Stimulated activated CD4-positive, alpha-beta T cell treated with anti-CD3 and anti-CD28 coated beads, Interleukin-15, amount 100 ng/mL, for 48 hours (primary cell): ENCODE measurements around the gene CST5.
"Not testable (repeated sequence)": the region's sequence is repeated elsewhere in the genome, so short reads cannot be mapped to it uniquely, and the experiment has no call there.

Source experiments
- DNase-seq, 2 donors: peaks; one replicate each; pipeline ENCODE4 v3.0.0-alpha.2; 2020; ENCODE audit warnings: low read depth in 2 of 2

Gene CST5, protein sequence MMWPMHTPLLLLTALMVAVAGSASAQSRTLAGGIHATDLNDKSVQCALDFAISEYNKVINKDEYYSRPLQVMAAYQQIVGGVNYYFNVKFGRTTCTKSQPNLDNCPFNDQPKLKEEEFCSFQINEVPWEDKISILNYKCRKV

DNA sequence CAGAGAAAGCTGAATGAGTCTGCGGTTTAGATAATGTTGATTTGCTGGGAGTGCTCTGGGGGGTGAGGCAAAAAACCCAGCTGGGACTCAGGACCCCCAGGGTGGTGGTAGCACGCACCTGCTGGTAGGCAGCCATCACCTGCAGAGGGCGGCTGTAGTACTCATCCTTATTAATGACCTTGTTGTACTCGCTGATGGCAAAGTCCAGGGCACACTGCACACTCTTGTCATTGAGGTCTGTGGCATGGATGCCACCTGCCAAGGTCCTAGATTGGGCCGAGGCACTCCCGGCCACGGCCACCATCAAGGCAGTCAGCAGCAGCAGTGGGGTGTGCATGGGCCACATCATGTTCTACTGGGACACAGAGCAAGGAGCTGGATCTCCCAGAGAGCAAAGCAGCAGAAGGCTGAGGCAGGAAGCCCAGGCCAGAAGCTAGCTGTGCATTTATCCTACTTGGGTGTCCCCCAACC, at the start of gene CST5:
Gene CST5 (minus strand): TSS at position 421 of the 471 bp plus-strand sequence. CDS start 72 bp downstream, at position 349.
- DNase-seq = no peak

DNA sequence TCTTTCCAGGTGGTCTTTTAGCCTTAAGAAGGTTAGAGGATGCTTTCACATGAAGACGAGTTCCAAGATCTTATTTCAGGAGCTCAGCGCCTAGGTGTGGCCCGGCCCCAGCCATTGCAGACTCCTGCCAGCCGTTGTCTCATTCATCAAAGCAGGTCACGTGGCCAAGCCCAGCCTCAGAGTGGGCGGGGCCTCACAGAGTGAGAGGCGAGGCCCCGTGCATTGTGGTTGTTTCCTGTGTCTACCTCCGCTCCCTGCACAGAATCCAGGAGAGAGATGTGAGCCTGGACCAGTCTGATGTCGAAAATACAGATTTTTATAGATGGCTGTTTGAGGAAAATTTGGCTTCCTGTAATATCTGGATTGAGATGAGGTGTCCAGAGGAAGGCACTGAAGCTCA, 49.2 kb upstream of the CST5 start:
- peak in 1 of 2 donors; percentile 11 for DNase-seq

DNA sequence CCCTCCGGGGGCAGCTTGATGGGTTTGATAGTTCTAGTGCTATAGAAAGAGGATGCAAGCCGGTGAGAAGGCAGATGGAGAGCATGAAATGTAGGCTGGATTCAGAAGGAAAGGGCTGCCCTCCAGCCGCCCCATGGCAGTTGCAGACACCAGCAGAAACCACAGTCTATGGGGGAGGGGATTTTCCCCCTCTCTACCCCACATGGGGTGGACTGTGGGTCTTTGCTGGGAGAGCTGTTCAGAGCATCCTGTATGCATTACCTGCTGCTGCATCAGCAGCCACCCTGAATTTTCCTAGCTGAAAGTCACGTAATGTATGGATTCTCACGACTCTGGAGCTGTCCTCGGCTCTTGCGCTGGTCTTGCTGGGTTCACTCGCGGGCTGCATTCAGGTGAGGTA, 48.8 kb upstream of the CST5 start:
- no peak for DNase-seq

DNA sequence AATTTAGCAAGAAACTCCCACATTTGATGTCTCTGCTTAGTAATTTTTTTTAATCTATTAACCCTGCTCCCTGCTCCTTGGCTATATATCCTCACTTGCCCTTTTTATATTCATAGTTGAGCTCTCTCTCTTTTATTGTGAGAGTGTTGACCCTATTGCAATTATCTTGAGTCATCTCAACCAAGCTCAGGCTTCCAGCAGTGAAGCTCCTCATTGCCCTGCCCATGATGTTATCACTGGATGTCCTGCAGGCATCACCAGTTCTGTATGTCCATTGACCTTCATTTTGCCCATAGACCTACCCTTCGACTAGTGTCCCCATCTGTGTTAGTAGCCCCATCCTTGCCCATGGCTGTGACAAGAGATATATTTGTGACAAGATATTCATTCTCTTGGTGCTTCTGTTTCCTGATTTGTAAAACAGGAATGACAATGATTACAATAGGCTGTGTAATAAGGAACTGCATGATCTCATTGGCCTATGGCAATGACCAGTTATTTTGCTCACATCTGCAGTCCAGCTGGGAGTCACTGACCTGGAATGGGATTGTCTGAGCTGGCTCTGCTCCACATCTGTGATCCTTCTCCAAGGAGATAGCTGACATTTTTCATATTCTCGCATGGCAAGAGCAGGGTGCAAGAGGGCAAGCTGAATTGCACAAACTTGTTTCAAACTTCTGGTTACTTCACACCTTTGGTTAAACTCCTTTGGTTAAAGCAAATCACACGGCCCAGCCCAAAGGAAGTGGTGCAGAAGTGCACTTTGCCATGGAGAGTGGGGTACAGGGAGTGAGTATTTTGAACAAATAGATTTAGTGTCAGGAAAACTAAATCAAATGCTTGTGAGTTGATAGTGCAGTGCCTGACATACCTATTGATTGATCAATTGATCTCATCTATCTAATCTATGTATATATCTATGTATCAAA, 47.7 kb upstream of the CST5 start:
- DNase-seq = no peak

DNA sequence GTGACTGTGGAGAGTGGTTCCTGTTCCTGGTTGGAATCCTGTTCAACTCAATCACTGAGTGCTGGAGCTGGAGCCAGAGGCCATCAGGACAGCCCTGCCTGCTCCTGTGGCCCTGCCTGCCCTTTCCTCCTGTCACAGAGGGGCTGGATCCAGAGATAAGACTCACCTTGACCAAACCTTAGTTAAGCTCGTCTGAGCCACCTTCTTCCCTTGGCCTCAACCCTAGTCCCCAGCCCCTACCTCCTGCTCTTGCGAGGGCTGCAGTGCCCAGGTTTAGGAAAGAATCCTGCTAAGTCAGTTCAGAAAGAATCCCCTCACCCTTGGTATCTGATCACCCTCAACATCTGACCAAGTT, 47.0 kb upstream of the CST5 start:
- DNase-seq = no peak

DNA sequence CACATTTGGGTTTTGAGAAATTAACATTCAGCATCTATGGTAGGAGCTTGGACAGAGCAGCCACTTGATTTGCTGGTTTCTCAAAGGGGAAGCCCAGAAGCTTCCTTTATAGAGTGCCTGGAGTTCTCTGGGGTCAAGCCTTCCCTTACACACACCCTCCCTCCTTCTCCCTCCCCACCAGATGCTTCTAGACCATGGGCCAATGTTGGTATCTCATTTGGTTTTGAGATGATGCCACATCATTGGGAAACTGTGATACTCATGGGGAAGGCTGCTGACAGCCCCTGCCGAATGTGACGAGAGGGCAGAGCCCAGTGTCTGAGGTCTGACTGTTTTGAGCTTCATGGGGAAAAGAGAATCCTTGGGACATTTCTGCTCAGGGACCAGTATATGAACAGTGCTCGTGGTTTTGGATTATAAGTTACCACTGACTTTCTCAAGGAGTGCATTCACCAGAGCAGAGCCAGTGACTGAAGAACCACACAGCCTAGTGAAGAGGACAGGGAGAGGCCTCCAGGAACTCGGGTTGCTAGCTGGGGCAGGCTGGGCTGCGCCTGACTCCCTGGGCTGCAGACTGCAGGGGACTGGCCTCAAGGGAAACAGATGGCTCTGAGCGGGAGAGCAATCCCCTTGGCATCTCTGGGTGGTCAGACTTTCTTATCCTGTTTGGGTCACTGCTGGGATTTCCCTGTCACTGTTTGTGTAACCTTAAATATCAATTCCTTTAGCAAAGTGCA, 46.4 kb upstream of the CST5 start:
- DNase-seq = no peak

DNA sequence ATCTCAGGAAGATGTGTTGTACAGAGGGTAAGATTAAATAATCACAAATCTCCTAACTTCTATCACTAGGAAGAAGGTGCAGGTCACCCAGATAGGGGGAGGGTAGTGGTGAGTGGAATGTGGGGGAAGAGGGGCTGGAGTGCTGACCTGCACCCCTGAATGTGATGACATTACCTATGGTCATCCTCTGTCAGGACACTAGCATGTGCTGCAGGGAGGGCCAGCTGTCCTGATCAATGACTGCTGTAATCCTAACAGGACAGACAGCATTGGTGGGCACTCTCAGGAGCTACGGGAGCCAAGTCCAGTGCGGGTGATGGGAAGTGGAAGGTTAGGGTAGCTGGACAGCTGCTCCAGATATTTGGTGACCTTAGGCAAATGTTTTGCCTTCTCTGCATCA, 45.2 kb upstream of the CST5 start:
- no peak for DNase-seq

DNA sequence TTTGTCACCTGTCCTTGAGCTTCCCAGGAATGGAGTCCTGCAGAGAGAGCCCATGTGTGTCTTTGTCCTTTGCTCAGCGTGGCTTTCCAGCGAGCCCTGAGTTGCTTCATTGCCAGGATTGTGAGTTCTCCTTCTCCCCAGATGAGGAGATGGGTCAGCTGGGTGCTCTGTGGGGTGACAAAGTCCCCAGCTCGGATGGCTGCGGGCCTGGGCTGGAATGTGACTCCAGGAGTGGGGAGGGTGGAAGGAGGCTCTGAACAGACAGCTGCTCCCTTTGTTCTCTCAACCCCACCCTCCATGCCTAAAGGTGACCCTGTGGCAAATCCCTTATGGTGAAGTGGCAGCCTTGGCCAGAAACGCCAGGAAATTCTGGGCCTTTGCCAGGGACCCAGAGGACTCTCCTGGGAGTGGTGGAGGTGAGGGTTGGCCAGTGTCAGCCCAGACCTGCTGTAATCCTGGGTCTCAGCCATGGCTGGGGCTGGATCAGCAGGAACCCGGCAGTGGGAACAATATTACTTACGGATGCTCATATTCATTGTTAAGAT, 44.4 kb upstream of the CST5 start:
- no peak for DNase-seq

DNA sequence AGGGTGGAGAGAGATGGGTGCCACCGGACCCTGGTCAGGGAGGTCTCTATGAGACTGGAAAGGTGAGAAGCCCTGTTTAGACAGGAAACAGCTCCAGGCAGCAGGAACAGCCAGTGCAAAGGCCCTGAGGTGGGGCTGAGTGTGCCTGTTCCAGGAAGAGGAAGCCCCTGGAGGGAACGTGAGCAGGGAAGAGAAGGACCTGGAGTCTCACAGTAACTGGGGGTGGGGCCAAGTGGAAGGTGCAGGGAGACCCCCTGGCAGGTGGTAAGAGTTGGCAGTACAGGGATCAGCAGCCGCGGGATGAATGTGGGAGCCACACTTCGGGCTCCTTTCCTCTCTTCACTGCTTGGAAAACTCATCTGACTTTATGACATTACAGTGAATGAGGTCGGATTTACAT, 43.8 kb upstream of the CST5 start:
- DNase-seq = no peak

DNA sequence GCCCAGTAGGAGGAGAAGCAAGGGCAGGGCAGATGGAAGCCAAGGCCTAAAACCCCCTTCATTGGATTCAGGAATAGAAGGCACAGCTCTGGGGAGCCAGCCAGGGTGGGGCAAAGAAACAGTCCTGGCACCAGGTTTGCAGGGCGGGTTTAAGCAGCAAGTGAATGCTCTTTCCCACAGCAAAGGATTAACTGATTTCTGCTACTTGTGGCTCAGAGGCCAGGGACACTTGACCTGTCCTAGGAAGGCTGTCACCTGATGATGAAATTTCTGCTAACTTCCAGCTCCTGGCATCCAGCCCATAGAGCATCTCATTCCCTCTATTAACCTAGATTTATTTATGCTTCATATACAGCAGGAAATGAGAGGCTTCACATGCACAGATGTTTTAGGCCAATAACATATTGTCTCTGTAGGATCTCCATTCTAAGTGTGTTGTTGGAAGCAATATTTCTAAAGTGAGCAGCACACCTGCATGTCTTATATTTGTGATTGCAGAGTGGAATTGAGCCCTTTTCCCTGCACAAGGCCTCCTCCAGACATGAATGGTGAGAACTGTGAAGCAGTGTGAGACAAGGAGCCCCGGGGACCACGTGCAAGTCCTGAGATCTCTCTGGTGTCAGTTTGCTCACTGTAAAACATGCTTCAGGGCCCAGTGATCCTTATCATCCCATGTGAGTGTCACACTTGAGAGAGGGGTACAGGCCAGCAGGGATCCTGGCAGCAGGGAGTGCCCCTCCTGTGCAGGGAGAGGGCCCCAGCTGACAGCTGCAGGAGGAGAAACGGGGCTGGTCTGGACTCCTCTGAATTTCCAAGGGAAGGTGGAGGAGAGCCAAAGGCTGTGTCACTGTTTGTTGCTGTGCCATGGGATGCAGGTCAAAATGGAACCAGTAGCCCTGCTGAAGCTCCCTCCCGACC, 41.1 kb upstream of the CST5 start:
- DNase-seq = no peak

DNA sequence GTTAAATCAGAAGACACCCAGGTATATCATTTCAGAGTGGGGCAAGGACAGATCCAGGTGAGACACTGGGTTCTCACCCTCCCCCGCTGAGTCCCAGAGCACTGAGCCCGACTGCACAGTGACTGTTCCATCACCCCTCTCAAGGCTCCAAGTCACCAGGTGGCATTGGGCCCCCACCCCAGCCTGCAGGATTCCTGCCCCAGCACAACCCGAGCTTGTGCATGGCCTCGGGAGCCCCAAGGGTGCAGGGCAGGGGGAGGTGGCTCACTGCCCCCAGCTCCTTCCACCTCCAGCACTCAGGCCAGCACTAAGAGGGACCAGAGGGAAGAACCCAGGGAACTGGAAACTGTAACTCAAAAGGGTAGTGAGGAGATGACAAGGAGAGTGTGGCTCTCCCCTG, 39.3 kb upstream of the CST5 start:
- no peak for DNase-seq

DNA sequence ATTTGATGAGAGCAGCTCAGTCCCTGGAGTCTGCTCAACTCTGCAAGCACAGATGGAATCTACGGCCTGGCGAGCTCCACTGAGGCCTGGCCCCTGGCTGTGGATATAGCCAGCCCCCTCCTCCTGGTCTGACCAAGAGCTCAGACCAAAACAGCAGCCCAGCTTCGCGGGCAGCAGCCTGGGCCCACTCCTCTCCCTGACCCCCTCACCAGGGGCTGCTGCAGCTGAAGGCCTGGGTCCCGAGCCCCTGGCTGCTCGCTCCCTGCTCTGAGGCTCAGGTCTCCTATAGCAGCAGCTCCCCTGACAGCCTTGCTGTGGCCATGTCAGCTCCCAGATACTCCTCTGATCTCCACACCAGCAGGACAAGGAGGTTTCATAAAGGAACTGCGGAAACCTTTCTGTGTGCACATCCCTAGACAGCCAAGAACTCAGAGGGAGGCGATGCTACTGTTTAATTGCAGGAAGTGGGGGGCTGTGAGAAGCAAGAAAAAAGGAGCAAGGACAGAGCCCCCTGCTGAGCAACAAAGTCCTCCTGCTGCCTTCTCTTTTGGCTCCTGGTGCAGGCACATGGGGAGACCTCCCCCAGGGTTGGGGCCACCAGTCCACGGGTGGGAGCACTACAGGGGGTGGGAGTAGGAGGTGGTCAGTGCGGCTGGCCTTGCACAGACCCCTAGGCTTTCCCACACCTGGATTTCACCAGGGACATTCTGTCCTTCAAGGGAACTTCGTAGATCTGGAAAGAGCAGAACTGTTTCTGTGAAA, 38.7 kb upstream of the CST5 start:
- DNase-seq = no peak

DNA sequence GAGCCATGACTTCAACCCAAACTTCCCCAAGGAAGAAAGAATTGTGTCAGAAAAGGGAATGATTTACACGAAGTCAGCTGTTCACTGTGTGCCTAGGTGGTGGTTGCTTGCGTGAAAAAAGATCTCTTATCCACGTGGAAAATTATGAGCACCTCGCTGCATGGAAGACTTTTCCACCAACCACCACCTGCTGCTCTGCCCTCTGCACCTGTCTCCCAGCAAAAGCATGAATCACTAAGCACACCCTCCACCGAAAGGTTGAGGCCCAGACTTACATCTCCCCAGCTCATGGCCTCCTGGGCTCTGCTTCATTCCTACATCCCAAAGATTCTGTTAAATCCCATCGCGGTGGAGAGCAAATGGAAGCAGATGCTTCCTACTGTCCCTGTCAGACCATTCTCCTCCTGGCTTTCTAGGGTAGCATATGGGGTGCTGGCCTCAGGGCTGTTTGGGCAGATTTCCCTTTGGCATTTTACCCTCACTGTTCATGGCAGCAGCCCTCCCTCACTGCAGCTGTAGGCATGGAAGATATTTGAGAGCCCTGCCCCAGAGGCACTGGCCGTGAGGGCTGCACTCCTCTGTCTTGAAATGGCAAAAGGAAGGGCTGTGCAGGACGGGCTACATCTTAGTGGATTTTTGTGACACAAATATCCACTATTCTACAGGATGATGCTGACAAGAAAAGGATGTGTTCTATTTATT, 37.6 kb upstream of the CST5 start:
- DNase-seq = no peak

DNA sequence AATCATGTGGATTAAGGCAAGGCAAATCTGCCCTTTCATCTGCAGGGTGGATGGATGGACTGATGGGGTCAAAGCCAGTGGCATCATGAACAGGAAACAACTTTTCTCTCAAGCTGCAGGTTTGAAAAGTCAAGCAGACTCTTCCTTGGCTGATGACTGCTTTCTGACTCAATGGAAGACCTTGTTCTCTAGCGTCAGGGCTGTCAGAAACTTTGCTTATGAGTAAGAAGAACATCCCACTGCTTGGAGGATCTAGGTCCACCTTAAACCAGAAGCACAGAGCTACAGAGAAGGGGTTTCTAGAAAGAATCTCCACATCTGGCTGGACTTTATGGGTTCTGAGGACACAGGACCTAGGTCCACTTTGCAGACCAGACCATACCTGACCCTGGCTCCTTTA, 36.3 kb upstream of the CST5 start:
- DNase-seq = no peak

DNA sequence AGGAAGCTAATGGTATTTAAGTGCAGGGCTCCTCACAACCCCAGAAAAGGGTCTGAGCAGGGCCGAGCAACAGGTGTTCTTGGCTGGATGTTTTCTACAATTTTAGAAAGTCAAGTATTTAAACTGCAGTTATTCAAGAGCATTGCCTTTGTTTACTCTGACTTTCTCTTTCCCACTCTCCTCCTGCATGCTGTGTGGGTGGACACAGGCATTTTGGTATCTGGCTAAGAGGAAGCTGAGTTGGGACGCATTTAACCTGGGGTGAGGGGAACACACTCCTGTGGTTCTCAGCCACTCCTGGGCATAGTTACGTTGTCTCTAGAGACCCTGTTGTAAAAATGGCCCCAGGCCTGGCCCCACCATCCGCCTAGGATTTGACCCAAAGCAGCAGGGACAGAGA, 34.9 kb upstream of the CST5 start:
- DNase-seq = not testable (repeated sequence)

DNA sequence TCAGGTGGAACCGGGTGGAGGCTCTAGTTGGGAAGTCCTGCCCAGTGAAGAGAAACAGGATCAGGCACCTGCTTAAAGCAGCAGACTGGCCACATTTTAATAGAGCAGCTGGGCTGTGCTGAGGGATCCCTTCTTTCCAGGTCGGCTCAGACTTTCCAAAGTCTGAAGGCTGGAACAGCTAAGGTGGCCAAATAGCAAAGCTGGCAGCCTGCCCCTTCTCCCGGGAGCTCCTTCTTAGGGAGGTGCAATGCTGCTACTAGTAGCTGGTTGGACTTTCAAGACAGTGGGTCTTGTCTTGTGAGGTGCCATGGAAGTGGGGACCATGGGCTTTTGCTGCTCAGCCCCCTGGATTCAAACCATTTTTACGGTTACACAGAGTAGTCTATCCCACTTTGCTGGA, 30.7 kb upstream of the CST5 start:
- DNase-seq = no peak

DNA sequence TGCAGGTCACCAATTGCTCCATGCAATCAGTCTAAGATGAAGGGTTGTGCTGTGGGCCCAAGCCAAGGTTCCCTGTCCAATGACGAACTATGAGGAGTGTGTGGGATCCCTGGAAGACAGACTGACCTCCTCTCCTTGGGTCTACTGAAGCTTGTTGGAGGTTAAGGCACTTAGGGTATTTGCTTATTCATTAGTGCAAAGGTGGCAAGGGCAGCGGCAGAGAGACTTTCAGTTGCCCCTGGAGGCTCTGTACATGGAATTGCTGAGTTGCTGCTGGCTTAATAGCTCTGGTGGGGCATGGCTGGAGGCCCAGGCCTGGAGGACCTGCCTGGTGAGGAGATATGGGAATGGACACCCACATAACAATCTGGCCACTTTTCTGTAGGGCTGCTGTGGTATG, 29.8 kb upstream of the CST5 start:
- DNase-seq = no peak

DNA sequence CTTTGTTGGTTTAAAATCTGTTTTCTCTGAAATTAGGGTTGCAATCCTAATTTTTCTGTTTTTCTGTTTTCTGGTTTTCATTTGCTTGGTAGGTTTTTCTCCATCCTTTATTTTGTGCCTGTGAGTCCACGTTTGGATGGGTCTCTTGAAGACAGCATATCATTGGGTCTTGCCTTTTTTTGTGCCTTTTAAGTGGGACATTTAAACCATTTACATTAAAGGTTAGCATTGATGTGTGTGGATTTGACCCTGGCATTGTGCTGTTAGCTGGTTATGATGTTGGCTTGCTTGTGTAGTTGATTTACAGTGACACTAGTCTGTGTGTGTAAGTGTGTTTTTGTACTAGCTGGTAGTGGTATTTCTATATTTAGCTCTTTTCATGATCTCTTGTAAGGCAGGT, 28.0 kb upstream of the CST5 start:
- no peak for DNase-seq

DNA sequence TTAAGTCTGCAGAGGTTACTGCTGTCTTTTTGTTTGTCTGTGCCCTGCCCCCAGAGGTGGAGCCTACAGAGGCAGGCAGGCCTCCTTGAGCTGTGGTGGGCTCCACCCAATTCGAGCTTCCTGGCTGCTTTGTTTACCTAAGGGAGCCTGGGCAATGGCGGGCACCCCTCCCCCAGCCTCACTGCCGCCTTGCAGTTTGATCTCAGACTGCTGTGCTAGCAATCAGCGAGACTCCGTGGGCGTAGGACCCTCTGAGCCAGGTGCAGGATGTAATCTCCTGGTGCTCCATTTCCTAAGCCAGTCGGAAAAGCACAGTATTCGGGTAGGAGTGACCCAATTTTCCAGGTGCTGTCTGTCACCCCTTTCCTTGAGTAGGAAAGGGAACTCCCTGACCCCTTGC, 22.8 kb upstream of the CST5 start:
- not testable (repeated sequence) for DNase-seq

DNA sequence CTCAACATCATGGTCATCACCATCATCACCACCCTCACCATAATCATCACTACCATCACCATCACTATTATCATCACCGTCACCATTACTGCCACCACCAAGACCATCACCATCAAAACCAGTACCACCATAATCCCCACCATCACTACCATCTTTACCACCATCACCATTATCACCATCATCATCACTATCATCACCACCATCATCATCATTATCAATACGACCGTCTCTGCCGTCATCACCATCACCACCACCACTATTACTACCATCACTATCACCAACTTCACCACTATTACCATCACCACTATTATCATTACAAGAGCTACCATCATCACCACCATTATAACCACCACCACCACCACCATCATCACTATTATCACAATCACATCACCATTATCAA, 11.3 kb upstream of the CST5 start:
- DNase-seq = not testable (repeated sequence)
